ENCODE measurements around the gene AGR3. TPM values are rescaled to one million over a fixed set of nuclear protein-coding genes. Genes with fewer than 3 reads are reported as not detected.

Gene AGR3
- total RNA-seq, 1 donor, result not detected

GRCh38 chr7:16851829-16852228 is 30.0 kb downstream of the AGR3 start:
- Histone ChIP-seq H3K79me2 (ENCODE audit: insufficient read depth, low read length) (no peaks in the 10 kb centered on the region), H3K27ac (ENCODE audit: low read depth, low read length) (no peak overlapping the region), H3K4me1 (ENCODE audit: insufficient read depth, low read length) (peaks cover 6% of the 10 kb centered on the region), H3K27me3 (ENCODE audit: insufficient read depth, low read length) (no peaks in the 10 kb centered on the region), H3K4me2 (ENCODE audit: insufficient read depth, low read length) (no peak overlapping the region), H3K9me3 (ENCODE audit: low read depth, low read length) (no peaks in the 10 kb centered on the region), H2AFZ (ENCODE audit: low read length) (no peak overlapping the region), H4K20me1 (ENCODE audit: insufficient read depth, low read length) (no peaks in the 10 kb centered on the region), H3K36me3 (ENCODE audit: insufficient read depth, low read length) (no peaks in the 10 kb centered on the region), H3K4me3 (ENCODE audit: insufficient read depth, low read length) (no peak overlapping the region)
- TF ChIP-seq, protein P1, sequence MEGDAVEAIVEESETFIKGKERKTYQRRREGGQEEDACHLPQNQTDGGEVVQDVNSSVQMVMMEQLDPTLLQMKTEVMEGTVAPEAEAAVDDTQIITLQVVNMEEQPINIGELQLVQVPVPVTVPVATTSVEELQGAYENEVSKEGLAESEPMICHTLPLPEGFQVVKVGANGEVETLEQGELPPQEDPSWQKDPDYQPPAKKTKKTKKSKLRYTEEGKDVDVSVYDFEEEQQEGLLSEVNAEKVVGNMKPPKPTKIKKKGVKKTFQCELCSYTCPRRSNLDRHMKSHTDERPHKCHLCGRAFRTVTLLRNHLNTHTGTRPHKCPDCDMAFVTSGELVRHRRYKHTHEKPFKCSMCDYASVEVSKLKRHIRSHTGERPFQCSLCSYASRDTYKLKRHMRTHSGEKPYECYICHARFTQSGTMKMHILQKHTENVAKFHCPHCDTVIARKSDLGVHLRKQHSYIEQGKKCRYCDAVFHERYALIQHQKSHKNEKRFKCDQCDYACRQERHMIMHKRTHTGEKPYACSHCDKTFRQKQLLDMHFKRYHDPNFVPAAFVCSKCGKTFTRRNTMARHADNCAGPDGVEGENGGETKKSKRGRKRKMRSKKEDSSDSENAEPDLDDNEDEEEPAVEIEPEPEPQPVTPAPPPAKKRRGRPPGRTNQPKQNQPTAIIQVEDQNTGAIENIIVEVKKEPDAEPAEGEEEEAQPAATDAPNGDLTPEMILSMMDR (IDR thresholded peaks at IDR 0.05; ENCODE audit: extremely low read depth, low read depth, low read length), result no peak
- DNase-seq (ENCODE audit: insufficient read length, low spot score, missing footprints), result no peak

DNA sequence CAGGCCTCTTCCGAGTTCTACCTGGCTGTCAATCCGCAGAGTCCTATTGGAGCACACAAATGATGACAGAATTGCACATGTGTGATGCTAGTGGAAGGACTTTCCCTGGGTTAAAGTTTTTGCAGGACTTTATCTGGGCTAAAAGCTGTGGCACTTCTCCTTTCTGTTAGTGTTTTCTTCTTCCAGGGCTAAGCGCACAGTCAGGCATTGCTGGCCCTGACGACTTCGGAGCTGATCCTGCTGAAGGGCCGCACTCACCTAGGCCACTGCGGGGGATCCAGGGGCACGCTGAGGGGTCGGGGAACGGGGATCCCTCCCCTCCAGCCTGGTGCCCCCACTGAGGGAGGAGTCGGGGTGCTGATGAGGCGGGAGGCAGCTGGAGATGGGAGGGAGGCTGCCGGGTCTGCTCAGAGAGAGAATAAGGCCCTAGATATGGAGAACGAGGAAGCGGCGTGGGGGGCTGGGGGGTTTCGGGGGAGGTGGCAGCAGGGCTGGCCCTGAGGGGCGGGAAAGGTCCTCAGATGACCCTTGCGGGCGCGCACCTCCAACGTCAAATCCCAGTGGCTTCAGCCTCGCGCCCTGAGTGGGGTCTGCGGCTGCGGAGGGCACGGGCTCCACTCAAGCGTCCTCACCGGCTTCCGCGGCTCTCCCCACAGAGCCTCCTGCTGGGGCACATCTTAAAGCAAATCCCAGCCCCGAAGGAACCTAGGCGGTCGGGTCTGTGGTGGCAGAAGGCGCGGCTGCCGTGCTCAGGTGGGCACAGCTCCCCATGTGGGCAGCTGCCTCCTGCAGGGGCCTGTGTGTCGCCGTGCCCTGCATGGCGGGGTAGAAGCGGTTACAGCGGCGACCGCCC is 30.9 kb downstream of the AGR3 start:
- Histone ChIP-seq H3K9me3 (ENCODE audit: low read depth, low read length) (no peaks in the 10 kb centered on the region), H2AFZ (ENCODE audit: low read length) (peak overlapping the region; percentile 3), H4K20me1 (ENCODE audit: insufficient read depth, low read length) (no peaks in the 10 kb centered on the region), H3K4me1 (ENCODE audit: insufficient read depth, low read length) (peaks cover 6% of the 10 kb centered on the region), H3K4me3 (ENCODE audit: insufficient read depth, low read length) (no peak overlapping the region), H3K27ac (ENCODE audit: low read depth, low read length) (no peak overlapping the region), H3K27me3 (ENCODE audit: insufficient read depth, low read length) (no peaks in the 10 kb centered on the region), H3K4me2 (ENCODE audit: insufficient read depth, low read length) (no peak overlapping the region), H3K79me2 (ENCODE audit: insufficient read depth, low read length) (no peaks in the 10 kb centered on the region), H3K36me3 (ENCODE audit: insufficient read depth, low read length) (no peaks in the 10 kb centered on the region)
- peak; percentile 26 for DNase-seq (ENCODE audit: insufficient read length, low spot score, missing footprints)
- TF ChIP-seq, protein P1 (IDR thresholded peaks at IDR 0.05; ENCODE audit: extremely low read depth, low read depth, low read length), result no peak

DNA sequence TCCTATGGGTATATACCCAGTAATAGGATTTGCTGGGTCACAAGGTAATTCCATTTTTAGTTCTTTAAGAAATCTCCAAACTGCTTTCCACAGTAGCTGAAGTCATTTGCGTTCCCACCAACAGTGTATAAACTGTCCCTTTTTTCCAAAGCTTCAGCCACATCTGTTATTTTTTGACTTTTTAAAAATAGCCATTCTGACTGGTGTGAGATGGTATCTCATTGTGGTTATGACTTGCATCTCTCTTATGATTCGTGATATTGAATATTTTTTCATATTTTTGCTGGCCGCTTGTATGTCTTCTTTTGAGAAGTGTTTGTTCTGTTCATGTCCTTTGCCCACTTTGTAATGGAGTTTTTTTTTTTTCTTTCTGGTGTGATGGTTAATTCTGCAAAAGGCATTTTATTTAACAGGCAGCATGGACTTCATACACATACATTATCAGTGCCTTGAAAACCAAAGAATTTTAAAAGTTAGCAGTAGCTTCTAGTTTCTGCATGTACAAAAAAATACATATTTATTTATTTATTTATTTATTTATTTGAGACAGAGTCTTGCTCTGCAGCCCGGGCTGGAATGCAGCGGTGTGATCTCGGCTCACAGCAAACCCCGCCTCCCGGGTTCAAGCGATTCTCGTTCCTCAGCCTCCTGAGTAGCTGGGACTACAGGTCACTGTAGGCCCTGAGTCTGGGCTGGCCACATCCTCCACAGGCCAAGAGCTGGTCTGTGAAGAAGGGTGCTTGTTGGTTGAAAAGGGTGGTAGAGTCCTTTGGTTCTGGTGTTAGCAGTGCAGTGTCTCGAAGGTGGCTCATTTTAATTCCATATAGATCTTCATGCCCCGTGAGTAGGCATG is 32.3 kb downstream of the AGR3 start:
- H3K27me3 ChIP-seq (ENCODE audit: insufficient read depth, low read length), result no peaks in the 10 kb centered on the region
- H3K4me2 ChIP-seq (ENCODE audit: insufficient read depth, low read length), result no peak overlapping the region
- peaks cover 6% of the 10 kb centered on the region for H3K4me1 ChIP-seq (ENCODE audit: insufficient read depth, low read length)
- no peaks in the 10 kb centered on the region for H3K79me2 ChIP-seq (ENCODE audit: insufficient read depth, low read length)
- H3K36me3 ChIP-seq (ENCODE audit: insufficient read depth, low read length), result no peaks in the 10 kb centered on the region
- TF ChIP-seq, protein P1 (IDR thresholded peaks at IDR 0.05; ENCODE audit: extremely low read depth, low read depth, low read length), result no peak
- no peak overlapping the region for H3K4me3 ChIP-seq (ENCODE audit: insufficient read depth, low read length)
- no peak overlapping the region for H3K27ac ChIP-seq (ENCODE audit: low read depth, low read length)
- no peak overlapping the region for H2AFZ ChIP-seq (ENCODE audit: low read length)
- no peaks in the 10 kb centered on the region for H3K9me3 ChIP-seq (ENCODE audit: low read depth, low read length)
- no peak for DNase-seq (ENCODE audit: insufficient read length, low spot score, missing footprints)
- H4K20me1 ChIP-seq (ENCODE audit: insufficient read depth, low read length), result no peaks in the 10 kb centered on the region

DNA sequence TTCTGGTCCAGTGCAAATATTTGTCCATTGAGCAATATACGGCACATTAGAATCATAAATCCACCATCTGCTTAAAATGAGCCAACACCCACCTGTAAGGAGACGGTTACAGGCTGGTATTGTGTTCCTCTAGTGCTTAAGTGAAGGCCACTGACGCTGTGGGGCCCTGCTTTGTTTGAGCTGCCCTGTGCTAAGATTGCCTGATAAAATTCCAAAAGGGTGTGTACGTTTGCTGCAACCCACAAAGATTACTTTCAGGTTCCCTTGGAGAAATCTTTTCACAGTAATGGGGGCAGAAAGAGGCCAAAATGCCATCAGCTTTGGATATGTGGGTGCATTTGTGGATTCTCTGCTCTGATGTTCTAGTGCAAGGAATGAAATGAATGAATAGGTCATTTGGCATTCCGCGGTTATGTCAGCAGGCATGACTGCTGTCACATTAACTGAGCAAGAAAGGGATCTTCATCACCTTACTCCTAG is 34.4 kb downstream of the AGR3 start:
- Histone ChIP-seq H3K27me3 (ENCODE audit: insufficient read depth, low read length) (no peaks in the 10 kb centered on the region), H2AFZ (ENCODE audit: low read length) (no peak overlapping the region), H3K4me2 (ENCODE audit: insufficient read depth, low read length) (no peak overlapping the region), H3K27ac (ENCODE audit: low read depth, low read length) (no peak overlapping the region), H3K36me3 (ENCODE audit: insufficient read depth, low read length) (no peaks in the 10 kb centered on the region), H3K4me1 (ENCODE audit: insufficient read depth, low read length) (peaks cover 6% of the 10 kb centered on the region), H4K20me1 (ENCODE audit: insufficient read depth, low read length) (no peaks in the 10 kb centered on the region), H3K4me3 (ENCODE audit: insufficient read depth, low read length) (no peak overlapping the region), H3K9me3 (ENCODE audit: low read depth, low read length) (no peaks in the 10 kb centered on the region), H3K79me2 (ENCODE audit: insufficient read depth, low read length) (no peaks in the 10 kb centered on the region)
- TF ChIP-seq, protein P1 (IDR thresholded peaks at IDR 0.05; ENCODE audit: extremely low read depth, low read depth, low read length), result no peak
- no peak for DNase-seq (ENCODE audit: insufficient read length, low spot score, missing footprints)

Data from osteoblast (primary cell).